CD1c-positive myeloid dendritic cell (primary cell): Measurements from ENCODE around the gene LHPP.
"Not testable (repeated sequence)": the region's sequence is repeated elsewhere in the genome, so short reads cannot be mapped to it uniquely, and the experiment has no call there.

ENCODE experiments used
- DNase-seq: peaks from one replicate; pipeline ENCODE4 v3.0.0-alpha.2; 2016; ENCODE audit errors: extremely low spot score

LHPP gene

DNA sequence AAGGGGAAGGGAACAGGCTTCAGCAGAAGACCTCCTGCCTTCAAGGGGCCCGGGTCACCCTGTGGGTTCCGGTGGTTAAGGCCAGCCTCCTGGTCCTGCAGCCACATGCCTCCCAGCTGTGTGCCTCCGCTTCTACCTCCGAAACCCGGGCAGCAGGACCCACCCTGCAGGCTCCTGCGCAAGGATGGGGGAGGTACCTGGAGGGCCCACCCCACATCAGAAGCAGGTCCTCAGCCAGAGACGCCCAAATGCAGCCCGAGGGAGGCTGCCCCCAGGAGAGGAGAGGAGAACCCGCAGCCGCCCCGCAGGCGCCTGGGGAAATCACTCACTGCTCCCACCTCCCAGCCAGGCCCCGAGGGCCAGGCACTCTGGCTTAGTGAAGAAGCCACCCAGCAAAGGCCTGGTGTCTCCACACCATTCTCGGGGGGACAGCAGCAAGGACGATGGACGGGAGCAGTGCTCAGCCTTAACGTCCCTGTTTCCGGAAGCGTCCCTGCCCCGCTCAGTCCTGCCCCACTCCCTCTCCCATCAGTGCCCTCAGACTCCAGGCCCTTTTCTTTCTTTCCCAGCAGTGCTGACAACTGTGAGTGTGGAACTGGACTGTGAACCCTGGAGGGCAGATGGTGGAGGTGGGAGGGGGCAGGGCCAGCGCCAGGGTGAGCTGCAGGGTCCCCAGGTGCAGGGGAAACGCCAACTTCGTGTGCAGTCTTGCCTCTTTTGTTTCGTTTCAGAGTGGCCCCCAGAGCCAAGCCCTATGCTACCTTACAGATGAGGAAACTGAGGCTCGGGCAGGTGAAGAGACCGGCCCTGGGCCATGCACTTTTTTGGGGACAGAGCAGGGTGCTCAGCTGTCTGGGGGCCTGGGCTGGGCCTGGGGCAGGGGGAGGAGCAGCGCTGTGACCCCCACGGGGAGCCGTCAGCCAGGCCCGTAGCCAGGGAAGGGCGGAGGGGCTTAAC is 144.5 kb downstream of the LHPP start:
- no peak for DNase-seq

DNA sequence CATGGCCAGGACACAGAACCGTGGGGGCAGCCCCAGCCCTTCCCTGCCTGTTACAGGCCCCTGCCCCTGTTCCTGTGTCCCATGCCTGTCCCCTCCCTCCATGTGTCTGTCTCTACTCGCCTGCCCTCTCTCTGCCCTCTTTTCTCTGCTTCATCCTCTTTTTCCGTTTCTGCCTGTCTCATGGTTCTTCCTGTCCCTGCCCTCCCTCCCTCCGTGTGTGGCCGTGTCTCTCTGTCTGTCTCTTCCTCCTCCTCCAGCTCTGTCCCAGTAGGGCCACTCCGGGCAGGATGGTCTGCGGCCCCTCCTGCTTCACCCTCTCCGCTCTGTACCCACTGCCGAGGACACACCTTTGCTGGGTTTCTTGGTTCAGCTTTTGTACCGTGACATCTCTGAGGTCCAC is 145.2 kb downstream of the LHPP start:
- no peak for DNase-seq

DNA sequence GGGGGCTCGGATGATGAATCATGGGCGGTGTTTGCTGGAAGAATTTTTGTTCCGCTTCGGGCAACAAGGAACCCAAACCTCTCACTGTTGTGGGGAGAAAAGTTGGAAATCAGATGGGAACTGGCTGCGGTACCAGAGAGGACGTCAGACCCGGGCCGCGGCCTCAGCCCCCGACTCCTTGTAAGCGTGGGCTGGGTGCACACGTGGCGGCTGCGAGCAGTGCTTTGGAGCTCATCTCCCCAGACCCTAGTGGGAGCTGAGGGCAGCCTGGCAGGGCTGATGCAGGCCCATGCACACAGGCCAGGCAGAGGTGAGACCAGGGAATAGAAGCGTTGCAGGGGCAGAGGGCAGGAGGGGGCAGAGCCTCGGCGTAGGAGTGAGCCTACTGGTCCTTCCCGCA is 146.1 kb downstream of the LHPP start:
- DNase-seq = no peak

DNA sequence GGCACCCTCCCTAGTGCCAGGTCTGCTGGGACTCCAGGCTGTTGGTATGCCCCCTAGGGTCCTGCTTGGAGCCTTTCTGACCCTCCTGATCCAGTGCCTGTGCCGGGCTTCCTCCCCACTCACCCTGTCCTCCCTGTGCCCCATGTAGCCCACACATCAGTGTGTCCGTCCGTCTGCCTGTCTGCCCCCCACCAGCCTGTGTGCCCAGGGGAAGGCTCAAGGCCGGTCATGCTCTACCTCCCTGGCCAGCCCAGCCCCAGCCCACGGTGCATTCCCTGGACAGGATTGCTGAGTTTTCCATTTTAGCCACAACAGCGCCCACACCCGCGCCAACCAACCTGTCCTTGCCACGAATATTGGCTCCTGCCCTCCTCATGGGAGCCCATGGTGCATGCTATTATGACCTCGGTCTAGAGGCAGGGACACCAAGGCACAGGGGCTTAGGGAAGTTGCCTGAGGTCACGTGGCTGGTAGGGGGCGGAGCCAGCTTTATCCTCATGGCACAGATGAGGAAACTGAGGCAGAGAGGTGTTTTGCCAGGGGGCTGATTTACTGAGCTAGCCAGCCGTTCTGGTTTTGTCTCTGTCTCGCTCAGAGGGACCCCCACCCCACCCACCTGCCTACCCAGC is 146.6 kb downstream of the LHPP start:
- DNase-seq = no peak

DNA sequence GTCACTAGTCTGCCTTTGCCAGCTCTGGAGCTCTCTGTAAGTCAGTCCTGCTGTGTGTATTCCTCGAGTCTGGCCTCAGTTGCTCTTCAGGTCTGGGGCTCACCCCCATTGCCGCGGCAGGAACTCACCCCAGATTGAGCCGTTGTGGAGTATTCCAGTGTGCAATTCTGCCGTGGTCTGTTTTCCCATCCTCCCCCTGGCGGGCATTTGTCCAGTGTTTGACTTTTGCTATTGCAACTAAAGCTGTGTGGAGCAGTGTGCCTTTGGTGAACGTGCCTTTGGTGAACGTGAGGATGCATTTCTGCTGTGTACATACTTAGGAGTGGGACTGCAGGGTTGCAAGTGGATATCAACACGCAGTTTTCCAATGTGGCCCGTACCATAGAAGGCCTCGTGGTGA is 148.1 kb downstream of the LHPP start:
- no peak for DNase-seq

DNA sequence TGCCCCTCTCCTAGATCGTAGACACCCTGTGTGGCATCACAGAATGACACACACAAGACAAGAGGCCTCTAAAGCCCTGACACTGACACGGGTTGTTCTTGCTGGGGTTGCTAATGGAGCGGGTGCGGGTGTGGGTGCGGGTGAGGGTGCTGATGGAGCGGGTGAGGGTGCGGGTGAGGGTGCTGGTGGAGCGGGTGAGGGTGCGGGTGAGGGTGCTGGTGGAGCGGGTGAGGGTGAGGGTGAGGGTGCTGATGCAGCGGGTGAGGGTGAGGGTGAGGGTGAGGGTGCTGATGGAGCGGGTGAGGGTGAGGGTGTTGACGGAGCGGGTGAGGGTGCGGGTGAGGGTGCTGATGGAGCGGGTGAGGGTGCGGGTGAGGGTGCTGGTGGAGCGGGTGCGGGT is 148.6 kb downstream of the LHPP start:
- DNase-seq = not testable (repeated sequence)

DNA sequence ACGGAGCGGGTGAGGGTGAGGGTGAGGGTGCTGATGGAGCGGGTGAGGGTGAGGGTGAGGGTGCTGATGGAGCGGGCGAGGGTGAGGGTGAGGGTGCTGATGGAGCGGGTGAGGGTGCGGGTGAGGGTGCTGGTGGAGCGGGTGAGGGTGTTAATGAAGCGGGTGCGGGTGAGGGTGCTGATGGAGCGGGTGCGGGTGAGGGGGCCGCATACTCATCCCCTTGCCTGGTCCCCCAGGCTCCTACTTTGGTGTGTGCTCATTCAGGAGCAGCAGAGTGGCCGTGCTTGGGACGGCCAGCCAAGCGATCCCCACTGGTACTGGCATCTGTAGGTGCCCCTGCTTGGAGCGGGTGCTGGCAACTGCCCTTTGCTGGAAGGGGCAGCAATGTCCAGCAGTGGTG is 149.2 kb downstream of the LHPP start:
- DNase-seq = not testable (repeated sequence)

DNA sequence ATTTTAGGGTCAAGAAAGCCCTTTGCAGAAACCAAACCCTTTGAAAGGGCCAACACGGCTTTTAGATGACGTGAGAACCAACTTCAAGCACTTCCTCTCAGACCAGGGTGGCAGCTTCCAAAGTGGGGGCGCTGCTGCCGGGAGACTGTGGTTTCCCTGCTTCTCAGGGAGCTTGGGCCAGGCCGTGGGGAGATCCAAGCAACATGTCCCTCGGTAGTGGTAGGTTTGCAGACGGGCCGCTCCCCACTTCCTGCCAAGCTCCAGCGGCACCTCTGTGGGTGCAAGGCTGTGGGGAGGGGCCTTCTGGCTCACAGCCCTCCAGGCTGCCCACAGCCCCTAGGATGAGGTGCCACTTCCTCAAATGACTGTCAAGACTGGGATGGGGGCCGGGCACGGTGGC is 150.1 kb downstream of the LHPP start:
- DNase-seq = peak; percentile 79

DNA sequence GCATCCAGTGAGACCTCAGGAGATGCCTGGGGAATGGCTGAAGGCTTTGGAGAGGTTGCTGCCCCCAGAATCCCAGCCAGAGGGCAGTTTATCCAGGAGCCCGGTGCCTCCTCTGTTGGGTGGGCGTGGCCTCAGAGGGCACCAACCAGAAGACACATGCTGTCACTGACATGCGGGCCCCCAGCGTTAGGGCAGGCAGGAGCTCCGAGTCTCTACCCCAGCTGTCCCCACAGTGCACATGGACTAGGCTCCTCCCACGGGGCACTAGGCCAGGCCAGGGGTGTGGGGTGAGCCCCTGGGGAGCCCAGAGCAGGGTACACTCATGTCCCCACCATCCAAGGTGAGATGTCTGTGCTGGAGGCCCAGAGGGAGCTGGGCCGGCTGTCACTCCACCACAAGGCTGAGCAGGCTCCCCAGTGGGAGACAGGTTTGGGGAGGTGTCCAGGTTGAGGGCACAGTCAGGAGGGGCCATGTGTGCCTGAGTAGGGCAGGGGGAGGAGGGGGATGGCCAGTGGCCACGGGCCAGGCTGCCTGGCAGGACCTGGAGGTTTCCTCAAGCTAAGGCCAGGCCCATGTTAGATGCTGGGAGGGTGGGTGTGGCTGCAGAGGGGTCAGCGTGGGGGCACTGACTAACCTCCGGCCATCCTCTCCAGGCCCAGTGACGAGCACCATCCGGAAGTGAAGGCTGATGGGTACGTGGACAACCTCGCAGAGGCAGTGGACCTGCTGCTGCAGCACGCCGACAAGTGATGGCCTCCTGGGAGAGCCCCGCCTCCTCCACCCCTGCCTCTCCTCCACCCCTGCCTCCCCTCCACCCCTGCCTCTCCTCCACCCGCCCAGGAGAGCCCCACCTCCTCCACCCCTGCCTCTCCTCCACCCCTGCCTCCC is 151.2 kb downstream of the LHPP start:
- no peak for DNase-seq

DNA sequence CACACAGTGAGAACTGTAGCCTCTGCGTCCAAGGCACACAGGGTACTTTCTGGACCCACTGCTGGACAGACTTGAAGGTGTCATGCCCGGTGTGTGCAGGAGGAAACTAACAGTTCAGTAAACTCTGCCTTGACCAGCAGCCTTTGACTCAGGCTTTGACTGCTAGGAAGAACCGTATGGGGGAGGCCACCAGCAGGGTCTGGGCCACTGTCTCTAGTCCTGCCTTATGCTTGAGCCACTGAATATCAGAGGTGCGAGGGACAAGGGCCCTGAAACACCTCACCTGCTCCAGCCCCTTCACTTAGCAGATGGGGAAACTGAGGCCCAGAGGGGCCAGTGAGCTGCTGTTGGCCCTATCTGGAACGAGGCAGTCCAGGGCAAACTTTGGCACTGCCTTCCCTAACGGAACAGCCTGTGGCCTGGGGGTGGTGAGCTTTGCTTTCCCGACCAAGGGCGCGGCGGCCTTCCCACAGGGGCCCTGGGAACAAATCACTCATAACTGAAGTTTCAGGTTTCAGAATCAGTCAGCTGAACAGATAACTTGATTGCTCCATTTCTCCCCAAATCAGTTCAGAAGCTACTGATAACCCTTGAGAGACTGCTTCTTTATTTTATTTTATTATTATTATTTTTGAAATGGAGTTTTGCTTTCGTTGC is 152.5 kb downstream of the LHPP start:
- DNase-seq = peak; percentile 45

DNA sequence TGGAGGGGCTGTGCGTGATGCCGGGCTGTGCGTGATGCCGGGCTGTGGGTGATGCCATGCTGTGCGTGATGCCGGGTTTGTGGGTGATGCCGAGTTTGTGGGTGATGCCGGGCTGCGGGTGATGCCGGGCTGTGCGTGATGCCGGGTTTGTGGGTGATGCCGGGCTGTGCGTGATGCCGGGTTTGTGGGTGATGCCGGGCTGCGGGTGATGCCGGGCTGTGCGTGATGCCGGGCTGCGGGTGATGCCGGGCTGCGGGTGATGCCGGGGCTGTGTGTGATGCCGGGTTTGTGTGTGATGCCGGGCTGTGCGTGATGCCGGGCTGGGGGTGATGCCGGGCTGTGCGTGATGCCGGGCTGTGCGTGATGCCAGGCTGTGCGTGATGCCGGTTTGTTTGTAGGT is 153.6 kb downstream of the LHPP start:
- DNase-seq = no peak

DNA sequence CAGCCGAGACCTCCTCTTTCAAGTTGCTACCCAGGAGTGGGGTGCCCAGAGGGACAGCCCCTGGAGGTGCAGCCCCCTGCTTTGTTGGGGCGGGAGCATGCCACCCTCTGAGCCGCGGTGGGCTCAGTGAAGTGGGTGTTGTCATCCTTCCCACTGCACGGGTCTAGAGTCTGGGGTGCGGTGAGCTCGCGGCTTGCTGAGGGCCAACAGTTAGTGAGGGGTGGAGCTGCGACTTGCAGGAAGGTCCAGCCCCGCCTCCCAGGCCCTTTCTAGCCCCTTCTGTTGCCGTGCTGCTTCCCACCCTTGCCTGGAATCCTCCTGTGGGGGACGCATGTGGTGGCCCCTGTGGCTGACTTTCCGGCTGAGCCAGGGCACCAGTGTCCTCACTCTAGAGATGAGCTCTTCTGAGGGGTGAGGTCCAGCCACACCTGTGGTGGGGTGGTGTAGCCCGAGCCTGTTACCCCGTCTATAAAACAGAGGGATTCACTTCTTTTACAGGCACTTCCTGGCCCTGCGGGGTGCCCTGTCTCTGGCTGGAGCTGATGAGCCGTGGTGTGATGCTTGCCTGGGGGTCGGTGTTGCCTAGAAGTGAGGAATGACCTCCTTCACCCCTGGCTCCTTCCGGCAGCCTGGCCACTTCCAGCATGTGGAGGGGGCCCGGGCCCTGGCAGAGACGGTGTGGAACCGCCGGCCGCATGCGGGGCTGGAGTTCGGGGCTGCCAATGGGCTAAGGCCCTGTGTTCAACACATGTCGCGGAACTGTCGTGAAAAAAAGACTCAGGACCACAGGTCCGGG is 154.6 kb downstream of the LHPP start:
- DNase-seq = no peak

DNA sequence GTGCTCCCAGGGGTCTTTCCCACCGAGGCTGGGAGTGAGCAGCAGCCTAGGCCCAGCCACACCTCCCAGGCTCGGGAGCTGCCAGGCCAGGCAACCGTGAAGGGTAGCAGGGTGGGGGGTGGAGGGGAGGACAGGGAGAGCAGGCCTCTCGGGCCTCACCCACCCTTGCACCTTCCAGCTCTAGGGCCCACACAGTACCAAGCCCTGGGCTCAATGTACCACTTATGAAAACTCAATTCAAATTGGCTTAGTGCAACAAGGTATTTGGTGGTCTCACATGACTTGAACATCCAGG is 155.2 kb downstream of the LHPP start:
- DNase-seq = no peak

DNA sequence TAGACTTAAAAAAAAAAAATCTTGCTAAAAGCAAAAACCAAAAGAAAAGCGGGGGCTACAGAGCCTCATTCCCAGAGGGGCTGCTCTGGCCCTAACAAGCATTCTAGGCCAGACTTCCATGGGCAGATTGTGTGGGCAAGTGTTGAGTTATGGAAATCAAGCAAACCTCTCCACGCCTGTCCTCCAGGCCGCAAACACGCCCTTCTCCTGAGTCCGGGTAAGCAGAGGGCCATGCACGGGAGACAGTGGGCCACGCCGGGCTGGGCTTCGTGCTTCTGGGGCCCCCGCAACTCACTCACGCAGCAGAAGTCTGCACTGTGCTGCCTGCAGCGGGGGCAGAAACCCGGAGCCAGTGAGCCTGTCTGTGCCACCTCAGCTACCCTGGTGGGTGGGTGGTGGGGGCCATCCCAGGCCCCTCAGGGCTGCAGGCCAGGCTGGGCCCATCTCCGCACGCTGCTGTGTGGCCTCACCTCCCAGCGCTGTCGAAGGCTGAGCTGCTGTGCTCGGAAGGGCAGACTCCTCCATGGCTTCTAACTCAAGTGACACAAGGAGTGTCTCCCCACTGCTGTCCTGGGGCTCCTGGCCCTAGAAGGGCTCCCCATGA is 156.9 kb downstream of the LHPP start:
- no peak for DNase-seq

DNA sequence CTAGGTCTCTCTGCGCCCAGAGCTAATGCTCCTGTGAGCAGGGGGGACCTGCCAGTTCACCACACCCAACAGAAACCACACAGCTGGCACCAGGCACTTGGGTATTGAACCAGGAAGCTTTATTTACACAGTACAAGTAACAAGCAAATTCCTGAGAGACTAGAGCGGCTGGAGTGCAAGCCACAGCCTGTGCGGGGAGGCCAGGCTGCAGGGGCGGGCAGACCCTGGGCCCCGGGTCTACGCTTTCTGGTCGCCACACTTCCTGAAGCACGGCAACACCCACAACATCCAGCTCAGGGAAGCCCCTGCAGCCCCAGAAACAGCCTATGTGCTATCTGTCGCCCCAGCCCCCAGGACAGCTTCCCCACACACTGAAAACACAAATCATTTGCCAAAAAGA is 157.6 kb downstream of the LHPP start:
- no peak for DNase-seq

DNA sequence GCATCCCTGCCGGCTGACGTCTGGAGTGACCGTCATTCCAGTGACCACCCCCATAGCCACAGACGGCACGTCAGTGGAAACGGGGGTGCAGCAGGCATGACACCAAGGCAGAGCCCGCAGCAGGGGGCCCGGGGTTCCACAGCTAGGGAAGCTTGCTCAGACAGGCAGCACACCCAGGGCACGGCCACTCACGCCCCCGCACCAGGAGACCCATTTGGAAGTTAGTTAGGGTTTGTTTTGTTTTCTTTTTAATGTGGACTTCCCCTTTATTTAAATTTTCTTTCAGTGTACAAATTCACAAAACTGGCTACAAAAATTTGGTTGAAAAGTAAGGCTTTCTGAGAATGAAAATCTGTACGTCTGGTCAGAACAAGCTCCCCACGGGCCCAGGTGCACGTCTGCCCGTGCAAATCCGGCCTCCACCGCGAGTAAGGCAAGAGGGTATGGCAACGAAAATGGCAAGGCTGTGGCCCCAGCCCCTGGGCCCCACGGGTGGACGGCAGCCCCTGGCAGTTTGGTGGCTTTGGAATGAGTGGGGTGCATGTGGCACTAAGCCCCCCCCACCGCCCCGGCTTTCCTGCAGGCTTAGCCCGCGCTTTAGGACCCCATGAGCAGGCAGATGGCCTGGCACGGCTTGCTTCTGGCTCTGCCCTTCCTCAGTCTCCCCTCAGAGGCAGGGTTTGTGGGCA is 158.3 kb downstream of the LHPP start:
- peak; percentile 69 for DNase-seq

DNA sequence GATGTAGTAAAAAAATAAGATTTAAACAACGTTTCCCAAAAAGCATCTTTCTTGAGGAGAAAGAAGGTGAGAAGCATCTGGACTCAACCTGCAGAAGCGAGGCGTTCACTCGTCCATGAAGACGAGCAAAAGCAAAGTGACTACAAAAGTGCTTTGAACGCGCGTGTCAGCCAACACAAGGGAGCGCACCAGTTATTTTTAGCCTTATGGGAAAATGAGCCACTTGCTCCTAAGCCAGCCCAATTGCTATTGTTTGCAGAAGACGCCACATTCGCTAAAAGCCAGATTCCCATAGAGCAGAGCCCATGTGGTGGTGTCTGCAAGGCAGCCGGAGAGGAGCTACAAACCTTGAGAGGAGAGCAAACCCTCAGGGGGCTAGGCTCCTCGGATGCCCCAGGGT is 160.0 kb downstream of the LHPP start:
- DNase-seq = no peak

DNA sequence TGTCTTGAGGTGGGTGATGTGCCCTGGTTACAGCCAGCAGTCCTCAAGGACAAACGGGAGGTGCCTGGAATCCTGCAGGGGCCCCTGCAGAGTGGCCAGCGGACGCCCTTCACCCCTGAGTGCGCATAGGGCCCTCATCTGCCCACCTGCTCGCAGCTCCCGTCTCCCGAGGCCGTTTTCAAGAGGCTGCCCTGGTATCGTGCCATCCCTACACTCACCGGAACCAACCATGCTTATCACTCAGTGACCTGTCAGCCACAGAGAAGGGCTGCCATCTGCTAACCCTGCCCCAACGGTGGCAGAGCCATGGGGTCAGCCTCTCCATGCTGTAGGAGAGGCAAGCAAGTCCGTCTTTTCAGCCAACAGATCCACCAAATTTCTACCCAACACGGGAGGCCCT is 160.5 kb downstream of the LHPP start:
- no peak for DNase-seq

DNA sequence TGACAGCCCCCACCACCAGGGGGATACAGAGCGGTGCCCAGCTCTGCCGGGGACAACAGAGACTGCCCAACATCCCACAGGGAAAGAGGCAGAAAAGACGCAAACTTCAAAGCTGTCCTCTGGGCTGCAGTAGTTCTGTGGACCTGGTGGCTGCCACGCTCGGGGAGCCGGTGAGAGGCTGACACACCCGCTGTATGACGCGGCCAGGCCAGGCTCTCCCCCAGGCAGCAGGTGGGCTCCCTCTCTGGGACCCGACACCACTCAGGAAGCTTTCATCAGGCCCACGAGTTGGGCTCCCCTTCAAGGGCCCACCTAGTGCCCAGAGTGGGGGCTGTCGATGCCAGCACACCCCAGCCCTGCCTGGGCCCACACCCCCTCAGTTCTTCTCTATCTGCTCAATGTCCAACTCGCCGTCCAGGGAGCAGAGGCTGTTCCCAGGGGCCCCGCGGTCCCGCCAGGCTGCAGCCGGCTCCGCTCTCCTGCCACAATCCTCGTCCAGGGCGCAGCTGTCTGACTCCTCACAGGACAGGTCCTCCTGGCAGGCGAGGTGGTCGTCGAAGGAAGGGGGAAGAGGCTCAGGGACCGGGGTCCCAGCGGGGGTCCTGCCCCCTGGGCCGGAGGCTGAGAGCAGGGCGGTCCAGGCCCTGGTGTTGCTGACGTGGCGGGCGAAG is 161.4 kb downstream of the LHPP start:
- no peak for DNase-seq

DNA sequence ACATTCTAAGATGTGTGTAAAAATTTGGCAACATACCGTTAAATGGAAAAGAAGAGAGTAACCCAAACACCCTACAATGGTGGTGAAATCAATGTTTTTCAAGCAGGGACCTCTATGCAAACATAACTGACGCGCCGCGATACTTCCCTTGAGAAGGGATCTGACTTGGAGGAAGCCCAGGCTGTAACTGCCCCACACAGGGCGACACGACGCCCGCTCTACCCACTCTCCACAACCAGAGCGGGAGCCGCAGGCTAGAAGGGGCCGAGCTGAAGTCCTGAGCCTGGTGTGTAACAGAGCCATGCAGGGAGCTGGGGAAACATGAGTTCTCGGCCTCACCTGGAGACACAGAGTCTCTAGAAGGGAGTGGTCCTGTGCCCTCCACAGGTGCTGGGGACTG is 162.4 kb downstream of the LHPP start:
- DNase-seq = no peak
